Renal cortical epithelial cell (primary cell): Measurements from ENCODE around the gene PARD3. TPM values are rescaled to one million over a fixed set of nuclear protein-coding genes. Genes with fewer than 3 reads are reported as not detected.
"Not testable (repeated sequence)": the region's sequence is repeated elsewhere in the genome, so short reads cannot be mapped to it uniquely, and the experiment has no call there.

ENCODE experiments used
- DNase-seq: peaks from one replicate; pipeline ENCODE4 v3.0.0-alpha.2; 2011; ENCODE audit warnings: low read depth
- total RNA-seq: library from RNA; depleted of rRNA; stranded (reverse); fragments of >200 nt; gene quantifications from 2 replicates; pipeline ENCODE4 v1.2.3, GENCODE V29; 2014

The PARD3 gene
- total RNA-seq = 154 and 189 TPM in 2 replicates

DNA sequence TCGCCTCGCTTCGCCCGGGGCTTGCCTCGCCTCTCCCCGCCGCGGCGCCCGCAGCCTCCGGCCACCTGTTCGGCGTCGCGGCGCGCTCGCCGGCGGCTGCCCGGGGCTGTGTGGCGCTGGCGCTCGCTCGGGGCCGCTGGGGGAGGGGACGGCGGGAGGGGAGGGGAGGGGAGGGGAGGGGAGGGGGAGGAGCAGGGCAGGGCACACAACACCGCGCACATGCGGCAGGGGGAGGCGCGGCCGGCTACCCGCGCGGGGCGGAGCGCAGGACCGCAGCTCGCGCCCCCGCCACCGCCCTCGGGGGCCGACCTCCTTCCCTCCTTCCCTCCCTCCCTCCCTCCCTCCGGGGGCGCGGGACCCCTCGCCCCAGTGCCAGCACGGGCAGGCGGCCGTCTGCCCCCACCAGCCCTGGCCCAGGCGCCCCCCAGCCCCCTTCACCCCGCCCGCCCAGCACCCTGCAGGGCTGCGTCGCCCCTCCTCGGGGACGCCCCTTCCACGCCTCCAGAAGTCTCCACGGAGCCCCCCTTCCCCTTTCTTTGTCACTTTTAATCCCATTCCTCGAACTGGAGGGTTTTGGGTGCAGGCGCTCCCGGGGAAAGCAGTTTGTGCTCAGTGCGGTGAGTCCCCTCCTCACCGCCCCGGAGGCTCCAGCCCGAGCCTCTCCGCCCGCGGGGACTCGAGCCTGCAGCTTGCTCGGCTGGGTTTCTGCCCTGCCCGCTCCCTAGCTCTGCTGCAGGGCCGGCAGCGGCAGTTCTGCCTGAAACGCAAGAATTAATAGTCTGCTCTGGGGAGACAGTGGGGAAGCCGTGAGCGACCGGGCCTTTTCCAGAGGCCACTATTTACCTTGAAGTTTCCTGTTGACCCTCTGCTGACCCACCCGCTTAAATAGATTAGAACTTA is at the start of gene PARD3:
TSS of gene PARD3 (minus strand) at position 112 of the 900 bp plus-strand sequence. CDS start 301 bp downstream, outside the sequence.
- DNase-seq = no peak

DNA sequence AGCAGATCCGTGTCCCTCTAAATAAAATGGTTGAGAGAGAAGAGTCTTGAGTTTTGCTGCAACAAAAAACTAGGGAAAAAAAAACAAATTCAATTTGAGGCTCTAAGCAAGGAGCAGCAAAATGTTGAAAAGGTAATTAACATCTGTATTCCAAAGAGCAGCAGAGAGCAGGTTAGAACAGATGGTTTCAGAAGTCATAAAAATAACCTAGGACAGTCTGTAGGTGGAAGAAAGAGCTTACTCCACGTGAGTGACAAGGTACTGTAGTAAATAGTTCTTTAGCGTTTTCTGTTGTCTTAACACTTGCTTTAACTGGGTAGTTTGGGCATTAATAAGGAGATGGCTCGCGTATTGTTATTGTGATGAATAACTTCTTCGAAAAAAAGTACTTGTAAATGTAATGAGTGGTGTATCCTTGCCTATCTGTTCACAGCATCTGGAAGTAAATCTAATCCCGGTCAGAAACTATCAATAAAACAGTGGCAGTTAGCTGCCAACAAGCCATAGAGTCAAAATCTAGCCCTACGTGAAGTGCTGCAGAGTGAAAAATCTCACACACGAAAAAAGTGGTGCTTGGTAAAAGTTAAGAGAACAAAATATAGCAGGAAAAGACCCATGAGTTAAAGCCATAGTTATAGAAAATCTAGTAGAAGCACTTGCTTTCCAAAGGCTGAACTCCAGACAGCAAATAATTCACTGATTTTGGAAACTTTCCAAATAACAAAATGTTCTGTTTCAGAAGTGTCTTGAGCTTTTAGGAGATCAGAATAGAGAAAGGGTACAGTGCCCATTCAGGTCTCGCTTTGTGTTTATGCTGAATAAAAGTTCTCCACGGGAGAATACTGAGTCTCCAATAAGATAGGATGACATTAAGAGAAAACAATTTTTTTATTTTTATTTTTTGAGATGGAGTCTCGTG is 49.3 kb upstream of the PARD3 start:
- peak; percentile 35 for DNase-seq

DNA sequence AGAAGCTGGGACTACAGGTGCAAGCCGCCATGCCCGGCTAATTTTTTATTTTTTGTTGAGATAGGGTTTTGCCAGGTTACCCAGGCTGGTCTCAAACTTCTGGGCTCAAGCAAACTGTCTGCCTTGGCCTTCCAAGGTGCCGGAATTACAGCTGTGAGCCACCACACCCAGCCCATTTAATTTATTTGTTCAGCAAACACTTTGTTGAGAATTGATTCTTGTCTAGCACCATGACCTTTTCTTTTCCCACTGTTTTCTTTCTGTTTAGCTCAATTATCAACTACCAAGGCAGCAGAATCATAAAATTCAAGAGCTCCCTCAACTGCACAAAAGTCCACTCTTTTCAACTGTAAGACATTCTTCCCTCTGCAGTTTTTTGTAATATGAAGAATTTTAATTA is 47.8 kb upstream of the PARD3 start:
- no peak for DNase-seq

DNA sequence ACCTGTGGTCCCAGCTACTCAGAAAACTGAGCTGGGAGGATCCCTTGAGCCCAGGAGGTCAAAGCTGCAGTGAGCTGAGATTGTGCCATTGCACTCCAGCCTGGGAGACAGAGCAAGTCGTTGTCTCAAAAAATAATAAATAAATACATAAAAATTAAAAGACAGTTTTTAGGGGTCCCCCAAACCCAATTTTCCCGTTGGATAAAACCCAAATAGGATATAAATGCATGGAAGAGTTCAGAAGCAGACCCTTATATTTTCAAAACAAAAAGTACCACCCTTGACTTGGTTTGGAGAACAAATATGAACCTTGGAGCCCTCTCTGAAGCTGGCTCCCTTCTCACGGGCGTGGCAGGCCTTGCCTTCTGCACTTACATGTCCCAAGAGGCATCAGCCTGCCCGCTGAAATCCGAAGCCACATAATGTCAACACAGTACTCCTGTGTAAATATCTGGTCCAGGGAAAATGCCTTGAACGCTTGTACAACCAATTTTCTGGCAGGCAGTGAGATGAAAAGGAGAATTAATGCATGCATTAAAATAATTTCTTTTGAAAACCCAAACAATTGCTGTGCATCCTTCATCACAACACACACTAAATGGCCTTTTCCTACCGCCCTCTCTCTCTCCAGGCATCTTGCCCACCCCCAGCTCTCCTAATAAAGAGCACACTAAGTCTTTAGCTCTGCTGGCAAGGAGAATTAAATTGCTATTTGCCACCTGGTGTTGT is 46.4 kb upstream of the PARD3 start:
- DNase-seq = no peak

DNA sequence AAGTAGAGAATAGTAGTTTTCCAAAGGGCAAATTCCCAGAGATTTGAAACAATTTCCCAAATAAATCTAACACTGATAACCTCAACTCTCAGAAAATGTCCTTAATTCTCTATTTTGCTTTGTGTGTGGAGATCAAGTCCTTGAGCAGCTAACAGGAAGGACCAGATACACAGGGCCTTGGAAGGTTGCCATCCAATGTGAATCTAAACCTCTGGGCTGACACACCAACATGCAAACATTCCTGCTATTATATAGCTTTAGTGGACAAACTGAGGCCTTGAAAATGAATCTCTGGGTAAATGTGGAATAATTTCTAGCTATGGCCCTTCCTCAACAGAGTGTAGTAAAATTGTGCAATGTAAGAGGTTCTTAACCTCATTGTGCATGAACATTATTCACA is 44.1 kb upstream of the PARD3 start:
- DNase-seq = no peak

DNA sequence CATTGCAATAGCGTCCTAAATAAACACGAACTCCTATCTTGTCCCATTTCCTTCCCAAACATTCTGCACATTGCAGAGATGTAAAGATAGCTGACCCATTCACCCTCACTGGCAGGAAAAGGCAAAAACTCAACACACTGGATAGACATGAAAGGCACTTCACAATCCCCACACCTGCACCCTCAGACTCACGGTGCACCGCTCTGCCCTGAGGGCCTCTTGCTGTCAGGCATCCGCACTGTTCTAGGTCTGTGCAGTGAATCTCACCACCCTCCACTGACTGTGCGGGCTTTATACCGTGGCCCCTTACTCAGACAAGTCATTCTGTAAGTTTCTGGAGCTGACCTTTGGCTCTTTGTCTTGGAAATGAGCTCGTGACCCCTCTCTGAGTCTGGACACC is 42.9 kb upstream of the PARD3 start:
- no peak for DNase-seq

DNA sequence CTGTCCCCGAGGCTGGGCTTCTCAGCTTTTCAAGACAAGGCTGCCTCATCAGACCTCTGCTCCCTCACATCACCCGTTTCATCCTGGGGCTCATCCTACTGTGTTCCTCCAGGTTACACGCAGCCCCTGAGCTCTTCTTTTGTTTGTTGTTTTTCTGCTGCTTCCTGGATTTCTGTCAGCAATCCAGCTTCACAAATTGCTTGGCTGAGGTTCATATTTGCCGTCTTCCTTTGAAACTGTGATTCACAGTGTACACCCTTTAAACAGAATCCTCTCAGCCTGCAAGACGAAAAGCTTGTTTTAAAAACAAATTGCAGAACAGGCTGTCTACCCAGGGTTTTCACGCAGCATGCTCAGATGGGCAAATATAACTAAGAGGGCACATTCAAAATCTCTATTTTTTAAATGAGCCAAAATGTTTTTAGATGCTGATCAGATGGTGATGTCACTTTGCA is 39.1 kb upstream of the PARD3 start:
- peak; percentile 55 for DNase-seq

DNA sequence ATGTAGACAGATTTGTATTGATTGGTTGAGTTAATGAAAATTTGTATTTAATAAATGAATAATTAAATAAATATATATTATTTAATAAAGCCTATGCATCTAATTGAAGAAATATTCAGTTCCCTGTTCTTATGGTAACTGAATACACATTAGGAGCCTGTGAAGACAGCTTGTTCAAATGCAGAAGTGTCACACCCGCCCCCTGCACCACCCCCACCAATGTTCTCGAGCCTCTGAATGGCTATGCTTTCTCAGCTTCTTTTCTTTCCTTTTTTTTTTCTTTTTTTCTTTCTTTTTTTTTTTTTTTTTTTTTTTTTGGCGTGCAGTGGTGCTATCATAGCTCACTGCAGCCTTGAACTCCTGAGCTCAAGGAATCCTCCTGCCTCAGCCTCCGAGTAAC is 38.3 kb upstream of the PARD3 start:
- no peak for DNase-seq

DNA sequence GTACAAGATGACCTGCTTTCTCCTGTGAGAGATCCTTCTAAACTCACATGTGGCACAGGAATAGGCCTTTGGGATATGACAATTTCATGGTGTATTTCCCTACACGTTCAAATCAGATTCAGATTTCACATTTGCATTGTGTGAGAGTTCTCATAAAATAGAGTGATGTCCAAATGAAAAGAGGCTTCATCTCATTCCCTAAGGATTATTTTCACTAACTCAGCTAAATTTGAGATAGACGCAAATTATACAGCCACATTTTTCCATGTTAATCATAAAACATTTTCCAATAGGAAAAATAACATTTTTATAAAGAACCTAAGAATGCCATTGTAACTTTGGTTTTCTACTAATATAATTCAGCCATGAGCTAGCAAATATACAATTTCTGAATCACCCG is 35.5 kb upstream of the PARD3 start:
- no peak for DNase-seq

DNA sequence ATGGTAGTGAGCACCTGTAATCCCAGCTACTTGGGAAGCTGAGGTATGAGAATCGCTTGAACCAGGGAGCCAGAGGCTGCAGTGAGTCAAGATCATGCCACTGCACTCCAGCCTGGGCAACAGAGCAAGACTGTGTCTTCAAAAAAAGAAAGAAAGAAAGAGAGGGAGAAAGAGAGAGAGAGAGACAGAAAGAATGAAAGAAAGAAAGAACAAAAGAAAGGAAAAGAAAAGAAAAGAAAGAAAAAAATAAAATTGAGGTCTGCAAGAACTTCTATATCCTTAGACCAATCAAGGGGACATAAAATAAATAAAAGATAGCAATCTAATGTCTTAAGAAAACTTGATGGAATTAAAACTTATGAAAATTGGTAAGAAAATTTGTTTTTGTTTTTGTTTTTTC is 34.9 kb upstream of the PARD3 start:
- DNase-seq = no peak

DNA sequence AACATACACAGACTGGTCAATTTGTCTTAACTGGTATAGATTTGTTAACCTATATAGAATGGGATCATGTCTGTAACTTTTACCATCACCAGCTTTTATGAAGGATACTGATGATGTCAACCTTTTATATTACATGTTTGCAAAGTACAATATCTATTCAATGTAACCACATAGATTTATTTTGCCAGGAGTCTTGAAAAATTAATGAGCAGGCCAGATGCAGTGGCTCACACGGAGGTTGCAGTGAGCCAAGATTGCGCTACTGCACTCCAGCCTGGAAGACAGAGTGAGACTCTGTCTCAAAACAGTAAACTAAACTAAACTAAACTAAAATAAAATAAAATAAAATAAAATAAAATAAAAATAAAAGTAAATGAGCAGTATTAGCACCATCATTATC is 30.0 kb upstream of the PARD3 start:
- no peak for DNase-seq

DNA sequence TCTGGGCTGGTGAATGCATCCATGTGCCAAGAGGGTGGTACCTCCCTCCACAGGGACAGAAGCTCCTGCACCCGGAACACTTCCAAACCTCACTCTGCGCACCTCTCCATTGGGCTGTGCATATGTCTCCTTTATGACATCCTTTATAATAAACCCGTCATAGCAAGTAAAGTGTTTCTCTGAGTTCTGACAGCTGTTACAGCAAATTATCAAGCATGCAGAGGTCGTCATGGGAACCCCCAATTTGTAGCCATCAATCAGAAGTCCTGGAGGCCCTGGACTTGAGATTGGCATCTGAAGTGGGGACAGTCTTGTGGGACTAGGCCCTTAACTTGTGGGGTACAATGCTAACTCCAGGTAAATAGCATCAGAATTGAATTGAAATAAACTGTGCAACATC is 29.4 kb upstream of the PARD3 start:
- DNase-seq = no peak

DNA sequence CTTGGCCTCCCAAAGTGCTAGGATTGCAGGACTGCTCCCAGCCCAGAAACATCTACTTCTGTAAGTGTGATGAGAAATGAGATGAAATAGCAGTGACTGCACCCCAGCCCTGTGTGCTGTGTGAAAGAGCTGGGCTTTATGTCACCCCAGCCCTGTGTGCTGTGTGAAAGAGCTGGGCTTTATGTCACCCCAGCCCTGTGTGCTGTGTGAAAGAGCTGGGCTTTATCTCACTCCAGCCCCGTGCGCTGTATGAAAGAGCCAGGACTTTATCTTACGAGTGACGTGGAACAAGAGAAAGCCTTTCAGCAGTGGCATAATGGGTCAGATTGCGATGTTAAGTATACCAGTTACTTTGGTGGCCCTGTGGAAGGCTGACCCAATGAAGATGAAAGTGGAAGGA is 28.4 kb upstream of the PARD3 start:
- DNase-seq = not testable (repeated sequence)

DNA sequence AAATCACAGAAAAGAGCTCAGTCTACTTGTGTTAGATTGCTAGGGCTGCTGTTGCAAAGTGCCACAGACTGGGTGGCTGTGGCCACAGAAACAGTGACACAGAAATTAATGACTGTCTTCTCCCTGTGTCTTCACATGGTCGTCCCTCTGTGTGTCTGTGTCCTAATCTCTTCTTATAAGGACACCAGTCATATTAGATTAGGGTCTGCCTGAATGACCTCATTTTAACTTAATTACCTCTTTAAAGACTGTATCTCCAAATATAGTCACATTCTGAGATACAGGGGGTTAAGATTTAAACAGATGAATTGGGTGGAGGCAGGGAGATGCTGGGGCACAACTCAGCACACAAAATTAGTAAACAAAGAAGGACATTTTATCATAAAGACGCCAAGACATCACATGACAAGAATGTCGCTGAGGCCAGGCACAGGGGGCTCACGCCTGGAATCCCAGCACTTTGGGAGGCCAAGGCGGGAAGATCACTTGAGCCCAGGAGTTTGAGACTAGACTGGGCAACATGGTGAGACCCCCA is 23.3 kb upstream of the PARD3 start:
- no peak for DNase-seq

DNA sequence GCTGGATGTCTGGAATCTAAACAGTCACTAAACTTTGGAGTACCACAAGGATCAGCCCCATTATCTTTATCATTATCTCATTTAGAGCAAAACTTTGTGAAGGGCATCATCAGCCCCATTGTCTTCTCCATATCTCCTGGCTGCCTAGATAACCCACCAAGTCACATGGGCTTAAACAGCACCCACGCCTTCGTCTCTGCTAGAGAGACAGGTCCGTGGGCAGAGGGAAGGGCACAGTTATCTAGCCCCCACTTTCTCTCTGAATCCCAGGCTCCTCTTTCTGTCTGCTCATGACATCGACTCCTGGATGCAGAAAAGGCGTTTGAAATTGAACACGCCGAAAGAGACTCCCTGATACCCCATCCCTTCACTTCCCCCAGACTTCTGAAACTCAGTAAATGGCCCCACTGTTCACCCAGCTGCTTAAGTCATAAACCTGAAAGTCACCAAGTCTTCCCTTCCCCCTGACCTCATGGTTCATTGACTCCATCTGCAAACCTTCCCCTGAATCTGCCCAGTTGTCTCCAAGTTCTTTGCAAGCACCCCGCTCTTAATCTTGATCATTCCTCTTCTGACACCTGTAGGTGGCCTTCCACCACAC is 20.9 kb upstream of the PARD3 start:
- no peak for DNase-seq

DNA sequence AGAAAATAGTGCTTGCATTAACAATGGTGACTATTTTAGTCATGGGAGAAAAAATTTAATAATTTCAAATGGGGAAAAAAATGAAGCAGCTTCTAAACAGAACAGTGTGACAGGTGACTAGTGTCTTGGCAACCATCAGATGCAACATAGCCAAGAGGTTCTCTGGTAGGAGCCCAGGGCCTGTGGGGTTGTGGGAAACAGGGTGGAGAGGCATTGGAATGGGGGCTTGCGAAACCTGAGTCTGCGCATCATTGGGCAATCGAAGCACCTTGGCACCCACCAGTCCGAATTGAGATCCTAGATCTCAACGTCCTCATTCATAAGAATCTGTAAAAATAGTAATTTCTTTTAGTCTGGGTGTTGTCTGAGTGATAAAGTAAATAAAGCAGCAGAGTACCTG is 19.2 kb upstream of the PARD3 start:
- no peak for DNase-seq

DNA sequence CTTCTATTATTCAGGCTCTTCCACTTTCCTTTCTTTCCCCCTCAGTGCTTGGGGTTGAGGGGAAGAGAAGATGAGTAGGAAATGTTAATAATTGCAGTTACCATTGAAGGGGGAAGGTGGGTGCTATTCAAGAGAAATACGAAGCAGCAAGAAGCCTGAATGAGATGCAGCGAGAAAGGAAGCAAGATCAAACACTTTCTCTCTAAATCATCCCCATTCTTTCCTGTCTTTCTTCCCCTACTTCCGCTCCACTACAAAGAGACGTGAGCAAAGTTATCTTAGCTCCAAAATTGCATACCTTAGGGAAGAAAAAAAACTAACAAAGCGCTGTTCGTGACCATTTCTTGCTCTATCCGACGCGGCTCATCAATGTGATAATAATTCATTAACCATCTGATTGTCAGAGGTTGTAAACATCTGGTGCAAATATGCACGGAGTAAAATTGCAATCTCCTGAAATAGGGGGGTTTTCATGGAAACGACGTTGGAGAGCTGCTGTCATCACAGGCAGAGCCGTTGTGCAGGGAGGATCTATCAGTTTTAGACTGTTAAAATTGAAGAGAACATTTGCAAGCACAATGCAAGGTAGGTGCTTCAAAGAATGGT is 15.2 kb upstream of the PARD3 start:
- DNase-seq = no peak

DNA sequence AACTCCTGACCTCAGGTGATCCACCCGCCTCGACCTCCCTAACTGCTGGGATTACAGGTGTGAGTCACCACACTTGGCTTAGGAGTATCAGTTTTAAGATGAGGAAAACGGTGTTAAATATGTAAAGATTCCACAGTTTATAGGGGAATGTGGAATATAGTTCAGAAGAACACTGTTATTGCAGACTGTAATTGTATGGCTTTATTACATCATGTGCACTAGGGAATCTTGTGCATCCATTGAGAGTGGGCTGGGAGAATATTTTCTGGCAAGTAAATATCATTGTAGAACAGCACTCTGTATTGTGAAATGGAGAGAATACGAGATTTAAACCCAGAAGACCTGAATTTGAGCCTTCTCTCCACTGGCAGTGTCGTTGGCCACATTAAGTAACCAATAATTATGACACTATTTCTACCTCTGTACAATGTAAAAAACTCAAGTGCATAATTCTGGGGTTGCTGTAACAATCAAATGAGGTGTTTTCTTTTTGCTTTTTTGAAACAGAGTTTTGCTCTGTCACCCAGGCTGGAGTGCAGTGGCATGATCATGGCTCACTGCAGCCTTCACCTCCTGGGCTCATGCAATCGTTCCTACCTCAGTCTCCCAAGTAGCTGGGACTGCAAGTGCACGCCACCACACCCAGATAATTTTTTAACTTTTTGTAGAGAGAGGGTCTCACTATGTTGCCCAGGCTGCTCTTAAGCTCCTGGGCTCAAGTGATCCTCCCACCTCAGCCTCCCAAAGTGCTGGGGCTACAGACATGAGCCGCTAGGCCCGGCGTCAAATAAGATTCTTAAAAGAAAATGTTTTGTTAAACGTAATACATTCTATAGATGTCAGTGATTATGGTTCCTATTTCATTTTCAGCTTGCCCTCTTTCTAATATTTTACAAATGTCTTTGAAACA is 12.0 kb upstream of the PARD3 start:
- DNase-seq = no peak

DNA sequence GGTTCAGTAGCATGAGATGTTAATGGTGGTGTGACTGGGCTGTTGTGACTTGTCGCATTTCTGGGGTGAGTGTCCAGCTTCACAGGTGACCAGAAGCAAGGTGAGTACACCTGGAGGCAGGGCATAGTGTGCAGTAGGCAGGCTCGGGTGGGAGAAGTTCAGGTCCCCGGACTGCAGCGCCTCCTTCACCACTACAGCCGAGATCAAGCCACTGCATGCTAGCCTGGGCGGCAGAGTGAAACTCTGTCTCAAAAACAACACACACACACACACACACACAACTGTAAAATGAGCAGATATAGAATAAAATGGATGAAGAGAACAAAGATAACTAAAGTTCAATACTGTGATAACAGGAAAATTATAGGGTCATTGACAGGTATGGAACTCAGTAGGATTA is 11.1 kb upstream of the PARD3 start:
- no peak for DNase-seq

DNA sequence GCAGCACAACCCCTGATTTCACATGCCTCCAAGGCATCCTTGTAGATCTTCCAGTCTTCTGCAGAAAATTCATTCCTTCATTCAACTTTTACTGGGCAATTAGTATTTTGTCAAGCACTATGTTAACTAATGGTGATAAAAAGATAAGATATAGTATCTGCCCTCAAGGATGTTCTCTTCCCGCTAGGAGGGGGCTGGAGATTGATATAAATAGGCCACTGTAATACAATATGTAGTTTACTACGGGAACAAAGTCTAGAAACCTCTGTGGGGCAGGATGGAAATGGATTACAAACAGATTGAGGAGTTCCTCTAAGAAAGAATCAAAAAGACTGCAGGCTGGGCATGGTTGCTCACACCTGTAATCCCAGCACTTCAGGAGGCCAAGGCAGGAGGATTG is 10.3 kb upstream of the PARD3 start:
- DNase-seq = no peak
